Right renal pelvis (tissue), 4 donors: ENCODE results near the gene KBTBD12. TPM values are rescaled to one million over a fixed set of nuclear protein-coding genes. Genes with fewer than 3 reads are reported as not detected.

ENCODE experiments used
- DNase-seq, 4 donors: peaks; one replicate each; pipeline ENCODE4 v3.0.0-alpha.2; 2013; ENCODE audit warnings: low read depth in 4 of 4, low spot score in 3 of 4, missing footprints in 1 of 4
- polyA plus RNA-seq, 4 donors: library from polyadenylated mRNA; unstranded; fragments of 120-200 nt; gene quantifications; one replicate each; pipeline ENCODE4 v1.2.1, GENCODE V29; 2013; ENCODE audit not compliant: insufficient read length in 4 of 4

Gene KBTBD12
- polyA plus RNA-seq, 4 donors: 1.1 to 1.6 (median 1.2) TPM

DNA sequence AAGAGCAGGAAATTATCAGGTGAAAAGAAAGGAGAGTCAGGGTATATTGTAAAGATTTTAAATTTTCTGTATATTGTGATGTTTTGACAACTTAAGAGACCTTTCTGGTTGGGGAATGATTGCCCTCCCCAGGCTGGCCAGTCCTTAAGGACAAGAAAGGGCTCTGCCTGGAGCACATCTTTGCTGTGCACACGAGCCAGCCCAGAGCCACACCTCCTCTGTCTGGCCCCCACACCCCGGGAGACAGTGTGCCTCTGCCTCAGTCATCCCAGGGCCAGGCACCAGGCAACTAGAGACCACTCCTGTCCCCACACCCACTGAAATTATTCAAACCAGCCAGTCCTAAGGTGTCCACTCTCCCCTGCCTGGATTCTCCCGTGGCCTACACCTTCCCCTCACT, 67.1 kb downstream of the KBTBD12 start:
- no peak for DNase-seq

DNA sequence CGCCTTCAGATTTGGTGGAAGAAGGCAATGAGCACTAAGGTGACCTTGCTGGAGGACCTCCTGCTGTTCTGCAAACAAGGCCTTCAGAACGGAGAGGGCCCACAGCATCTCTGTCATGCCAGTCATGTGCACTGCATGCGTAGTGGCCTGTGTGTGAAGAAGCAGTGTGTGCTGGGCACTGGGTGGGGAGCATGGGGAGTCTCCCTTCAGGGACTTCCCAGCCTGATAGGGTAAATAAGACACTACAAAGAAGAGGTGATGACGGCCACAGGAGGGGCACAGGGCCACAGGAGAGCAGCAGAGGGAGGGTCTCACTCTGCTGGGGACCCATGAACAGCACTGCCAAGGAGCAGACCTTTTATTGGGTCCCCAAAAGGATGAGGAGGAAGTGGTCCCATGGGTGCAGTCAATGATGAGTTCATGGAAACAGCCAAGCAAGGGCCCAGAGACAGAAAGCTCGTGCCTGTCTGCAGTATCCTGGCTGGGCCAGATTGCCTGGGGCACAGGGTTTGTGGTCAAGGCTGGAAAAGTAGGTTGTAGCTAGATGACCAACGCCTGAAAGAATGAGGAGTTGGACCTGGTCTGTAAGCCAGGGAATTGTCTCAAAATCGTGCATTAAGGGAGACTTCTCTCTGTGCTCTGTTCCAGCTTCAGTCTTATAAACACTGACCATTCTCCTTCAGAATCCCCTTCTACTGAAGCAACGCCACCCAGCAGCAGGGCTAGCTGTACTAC, 69.4 kb downstream of the KBTBD12 start:
- DNase-seq: no peak

DNA sequence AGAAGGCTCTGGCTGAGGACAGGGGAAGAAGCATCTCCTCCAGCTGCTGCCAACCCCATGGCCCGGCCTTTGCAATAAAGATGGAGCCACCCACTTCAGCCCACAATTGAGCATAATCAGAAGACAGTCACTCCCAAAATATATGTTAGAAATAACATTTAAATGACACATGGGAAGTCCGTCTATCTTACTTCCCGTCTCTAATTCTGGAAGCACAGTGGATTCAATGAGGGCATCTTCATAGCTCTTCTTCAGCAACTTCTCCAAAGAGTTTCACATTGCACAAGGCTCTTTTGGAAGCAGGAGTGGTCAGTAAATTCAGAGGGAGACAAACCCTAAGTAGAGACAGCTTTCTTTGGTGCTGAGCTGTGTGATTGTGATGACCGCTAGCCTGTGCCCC, 70.2 kb downstream of the KBTBD12 start:
- DNase-seq: no peak

DNA sequence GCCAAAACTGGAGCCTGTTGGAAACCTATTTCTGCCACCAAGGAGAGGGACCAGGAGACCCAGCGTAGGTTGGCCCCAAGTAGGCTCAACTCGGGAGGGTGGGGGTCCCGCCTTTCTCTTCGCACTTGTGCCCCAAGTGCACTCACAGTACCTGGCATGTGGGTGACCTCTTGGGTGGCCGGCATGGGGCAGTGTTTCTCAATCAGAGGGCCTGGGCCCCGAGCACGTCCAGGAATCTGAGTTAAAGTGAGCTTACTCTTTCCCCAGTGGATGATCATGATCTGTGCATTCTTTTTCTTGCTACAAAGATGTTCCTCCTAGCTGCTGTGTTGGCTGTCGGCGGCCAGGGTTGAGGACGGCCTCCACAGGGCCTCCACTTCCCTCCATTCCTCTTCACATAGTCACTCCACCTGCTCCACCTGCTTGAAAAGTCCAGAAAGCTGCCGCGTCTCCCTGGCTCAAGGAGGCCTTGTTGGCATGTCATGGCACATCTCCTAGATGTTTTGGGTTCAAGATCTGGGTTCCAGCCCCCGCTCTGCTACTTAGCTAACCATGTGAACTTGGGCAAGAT, 70.7 kb downstream of the KBTBD12 start:
- no peak for DNase-seq

DNA sequence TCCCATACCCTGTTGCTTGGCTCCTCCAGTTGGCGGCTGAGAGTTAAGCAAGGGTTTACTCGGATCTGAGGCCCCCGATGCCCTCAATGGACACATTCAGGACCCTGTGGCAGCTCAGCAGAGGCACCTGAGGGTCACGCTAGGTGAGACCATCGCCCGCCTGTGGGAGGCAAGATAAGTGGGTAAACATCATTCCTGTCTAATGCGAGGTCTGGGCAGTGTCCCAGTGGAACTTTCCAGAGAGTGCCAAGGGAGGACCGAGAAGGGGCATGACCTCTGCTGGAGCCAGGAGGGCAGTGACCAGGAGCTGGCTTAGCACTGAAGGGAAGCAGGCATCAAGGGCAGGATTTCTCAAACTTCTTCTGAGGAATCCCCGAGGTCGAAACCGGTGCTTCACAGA, 71.8 kb downstream of the KBTBD12 start:
- DNase-seq: no peak

GRCh38 chr3:127987309-127987995, 72.4 kb downstream of the KBTBD12 start:
- DNase-seq: no peak

DNA sequence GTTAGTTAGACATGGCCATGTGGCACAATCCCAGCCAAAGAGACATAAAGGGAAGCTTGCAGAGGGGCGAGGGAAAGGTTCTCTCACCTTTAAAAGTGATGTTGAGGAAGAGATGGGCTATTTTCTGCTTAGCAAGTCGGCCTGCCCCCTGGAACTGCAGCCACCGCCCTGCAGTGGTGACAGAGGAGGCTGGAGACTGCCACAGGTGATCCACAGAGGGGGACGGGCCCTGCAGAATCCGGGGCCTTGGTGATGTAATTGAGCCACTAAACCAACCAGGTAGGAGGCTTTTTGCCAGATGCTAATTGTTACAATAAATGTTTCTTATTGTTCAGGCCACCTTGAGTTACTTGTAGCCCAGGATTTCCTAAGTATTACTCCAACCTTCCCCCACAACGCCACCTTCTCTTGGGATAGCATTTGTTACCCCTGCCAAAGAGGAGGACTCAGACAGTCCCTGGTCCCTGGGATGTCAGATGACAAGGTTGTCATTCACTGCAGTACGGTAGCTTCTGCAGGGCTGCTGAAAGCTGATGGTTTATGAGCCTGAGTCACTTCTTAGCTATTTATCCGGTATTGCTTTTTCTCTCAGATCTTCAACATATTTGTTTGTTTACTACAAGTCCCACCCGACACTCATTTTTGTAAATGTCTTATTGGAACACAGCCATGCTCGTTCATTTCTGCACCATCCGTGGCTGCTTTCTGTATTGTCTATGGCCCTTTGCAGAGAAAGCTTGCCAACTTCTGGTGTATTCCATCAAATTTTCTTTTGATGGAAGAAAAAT, 73.9 kb downstream of the KBTBD12 start:
- DNase-seq: no peak

DNA sequence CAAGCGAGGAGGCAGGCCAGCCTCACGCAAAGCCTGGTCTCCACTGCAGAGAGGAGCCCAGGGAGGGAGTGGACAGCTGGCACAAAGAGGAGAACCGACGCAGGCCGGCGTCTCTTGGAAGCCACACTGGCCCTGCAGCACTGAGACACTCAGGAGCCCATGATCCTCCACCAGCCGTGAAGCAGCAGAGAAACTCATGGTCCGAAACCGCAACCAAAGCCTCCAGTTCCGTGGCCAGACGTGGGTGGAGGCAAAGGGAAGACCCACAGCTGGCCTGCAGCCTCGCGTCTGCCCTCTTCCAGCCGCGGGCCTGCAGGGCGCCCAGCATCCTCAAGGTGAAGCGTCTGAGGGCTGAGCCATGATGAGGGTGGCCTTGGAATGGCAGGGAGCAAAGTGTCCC, 75.0 kb downstream of the KBTBD12 start:
- DNase-seq: no peak

GRCh38 chr3:127990461-127990860, 75.4 kb downstream of the KBTBD12 start:
- no peak for DNase-seq

- no peak for DNase-seq
These were observed 76.2 kb downstream of the KBTBD12 start for GRCh38 chr3:127991251-127991650.

- DNase-seq: no peak
These were observed 76.6 kb downstream of the KBTBD12 start for GRCh38 chr3:127991681-127992080.

DNA sequence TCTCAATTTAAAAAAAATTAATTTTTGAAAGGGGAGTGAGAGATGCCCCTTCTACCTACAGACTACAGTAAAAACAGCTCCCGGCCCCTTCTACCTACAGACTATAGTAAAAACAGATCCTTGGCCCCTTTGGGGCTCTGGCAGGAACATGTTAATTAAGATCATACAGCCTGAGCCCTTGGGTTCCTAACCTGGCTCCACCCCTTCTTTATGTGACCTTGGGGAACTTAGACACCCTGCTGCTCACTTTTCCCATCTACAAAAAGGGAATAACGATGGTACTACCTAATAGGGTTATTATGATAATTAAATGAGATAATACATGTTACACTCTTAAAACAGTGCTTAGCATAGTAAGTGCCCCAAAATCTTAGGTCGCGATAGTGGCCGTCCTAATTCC, 77.1 kb downstream of the KBTBD12 start:
- DNase-seq: no peak

- DNase-seq: no peak
These were observed 79.0 kb downstream of the KBTBD12 start for GRCh38 chr3:127994011-127994410.

- no peak for DNase-seq
These were observed 82.0 kb downstream of the KBTBD12 start for GRCh38 chr3:127997016-127997415.

DNA sequence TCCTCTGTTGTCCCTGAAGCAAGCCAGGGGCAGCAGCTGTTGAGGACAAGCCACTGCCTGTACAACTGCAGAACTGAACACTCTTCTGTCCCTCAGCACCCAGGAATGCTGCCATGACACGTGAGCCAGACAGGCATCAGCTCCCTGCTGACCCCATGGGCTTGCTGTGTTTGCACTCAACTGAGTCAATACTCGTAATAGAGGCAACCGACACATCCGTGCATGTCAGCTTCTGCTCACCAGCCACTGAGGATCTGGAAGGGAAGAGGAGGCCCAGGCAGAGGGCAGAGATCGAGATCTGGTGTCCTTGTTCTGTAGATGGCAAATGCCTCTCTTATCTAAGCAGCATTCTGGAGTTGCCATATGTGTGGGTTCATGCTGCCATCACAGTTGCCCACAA, 82.9 kb downstream of the KBTBD12 start:
- no peak for DNase-seq

DNA sequence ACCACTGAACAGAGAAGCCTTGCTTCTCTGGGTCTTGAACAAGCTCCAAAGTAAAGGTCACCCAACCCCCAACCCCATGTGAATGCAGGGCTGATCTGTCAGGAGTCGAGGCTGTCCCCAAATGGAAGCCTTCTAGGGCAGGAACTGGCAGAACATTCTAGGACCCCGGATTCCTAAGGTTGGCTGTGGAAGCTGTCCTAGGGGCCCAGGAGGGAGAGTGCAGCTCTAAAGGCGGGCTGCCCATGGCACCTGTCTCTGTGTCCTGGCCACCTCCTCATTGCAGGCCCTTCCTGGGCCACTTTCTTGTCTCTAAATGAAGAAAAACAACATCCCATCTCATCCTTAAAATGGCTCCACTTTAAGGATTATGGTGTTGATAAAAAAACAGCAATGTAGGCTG, 83.6 kb downstream of the KBTBD12 start:
- no peak for DNase-seq

DNA sequence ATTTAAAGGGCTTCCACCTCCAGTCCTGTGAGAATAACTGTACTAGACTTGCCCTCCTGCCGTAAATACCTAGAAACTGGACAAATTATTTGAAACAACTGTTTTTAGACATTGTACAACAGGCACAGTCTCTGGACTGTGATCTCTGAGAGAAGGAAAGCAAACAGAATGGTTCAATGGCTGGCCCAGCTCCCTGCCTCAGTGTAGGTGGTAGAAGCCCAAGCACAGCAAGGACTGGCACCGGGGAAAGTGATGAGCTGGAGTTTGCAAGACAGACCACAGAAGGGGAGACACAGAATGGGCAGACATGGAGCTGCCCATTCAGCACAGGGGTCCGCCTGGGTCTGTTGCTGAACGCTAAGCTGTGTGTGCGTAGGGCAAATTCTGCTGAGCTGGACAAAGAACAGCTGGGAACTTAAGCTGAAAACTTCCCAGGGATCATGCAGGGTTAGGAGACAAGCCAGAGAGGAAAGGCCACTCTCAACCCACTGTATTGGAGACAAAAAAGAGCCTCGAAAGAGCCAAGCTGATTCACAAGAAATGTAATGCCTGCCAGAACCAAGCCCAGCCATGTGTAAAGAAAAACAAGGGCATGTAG, 84.6 kb downstream of the KBTBD12 start:
- DNase-seq: no peak

DNA sequence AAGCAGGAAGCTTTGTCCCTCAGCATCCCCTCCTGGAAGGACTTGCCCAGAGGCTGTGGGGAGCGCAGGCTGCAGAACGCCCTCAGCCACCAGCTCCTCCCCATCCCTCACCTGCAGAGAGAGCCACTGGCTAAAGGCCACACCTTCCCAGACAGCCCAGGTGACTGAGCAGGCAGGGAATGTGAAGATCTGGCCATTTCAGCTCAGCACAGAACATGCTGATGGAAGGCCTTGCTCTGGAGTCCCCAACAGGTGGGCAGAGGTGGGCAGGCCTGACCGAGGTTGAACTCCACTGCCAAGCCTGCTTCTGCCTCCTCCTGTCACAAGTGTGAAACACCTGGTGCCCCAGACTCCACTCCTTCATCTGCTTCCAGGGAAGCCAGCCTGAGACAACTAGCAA, 86.5 kb downstream of the KBTBD12 start:
- DNase-seq: no peak

DNA sequence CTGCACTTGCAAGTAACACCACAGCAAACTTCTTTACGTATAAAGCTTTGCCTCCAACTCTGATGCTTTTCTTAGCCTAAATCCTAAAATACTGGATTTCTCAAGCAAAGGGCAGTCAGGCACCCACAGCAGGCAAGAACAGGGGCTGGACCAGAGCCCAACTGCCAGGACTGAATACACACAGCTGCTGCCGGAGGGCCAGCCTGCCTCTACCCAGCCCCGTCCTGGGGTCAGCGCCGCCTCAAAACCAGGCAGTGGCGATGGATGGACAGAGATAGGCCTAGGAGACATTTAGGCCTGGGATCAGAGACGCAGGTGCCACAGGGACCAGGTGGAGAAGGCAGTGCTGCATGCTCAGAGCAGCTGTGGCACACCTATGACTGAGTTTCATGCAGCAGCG, 89.6 kb downstream of the KBTBD12 start:
- no peak for DNase-seq

DNA sequence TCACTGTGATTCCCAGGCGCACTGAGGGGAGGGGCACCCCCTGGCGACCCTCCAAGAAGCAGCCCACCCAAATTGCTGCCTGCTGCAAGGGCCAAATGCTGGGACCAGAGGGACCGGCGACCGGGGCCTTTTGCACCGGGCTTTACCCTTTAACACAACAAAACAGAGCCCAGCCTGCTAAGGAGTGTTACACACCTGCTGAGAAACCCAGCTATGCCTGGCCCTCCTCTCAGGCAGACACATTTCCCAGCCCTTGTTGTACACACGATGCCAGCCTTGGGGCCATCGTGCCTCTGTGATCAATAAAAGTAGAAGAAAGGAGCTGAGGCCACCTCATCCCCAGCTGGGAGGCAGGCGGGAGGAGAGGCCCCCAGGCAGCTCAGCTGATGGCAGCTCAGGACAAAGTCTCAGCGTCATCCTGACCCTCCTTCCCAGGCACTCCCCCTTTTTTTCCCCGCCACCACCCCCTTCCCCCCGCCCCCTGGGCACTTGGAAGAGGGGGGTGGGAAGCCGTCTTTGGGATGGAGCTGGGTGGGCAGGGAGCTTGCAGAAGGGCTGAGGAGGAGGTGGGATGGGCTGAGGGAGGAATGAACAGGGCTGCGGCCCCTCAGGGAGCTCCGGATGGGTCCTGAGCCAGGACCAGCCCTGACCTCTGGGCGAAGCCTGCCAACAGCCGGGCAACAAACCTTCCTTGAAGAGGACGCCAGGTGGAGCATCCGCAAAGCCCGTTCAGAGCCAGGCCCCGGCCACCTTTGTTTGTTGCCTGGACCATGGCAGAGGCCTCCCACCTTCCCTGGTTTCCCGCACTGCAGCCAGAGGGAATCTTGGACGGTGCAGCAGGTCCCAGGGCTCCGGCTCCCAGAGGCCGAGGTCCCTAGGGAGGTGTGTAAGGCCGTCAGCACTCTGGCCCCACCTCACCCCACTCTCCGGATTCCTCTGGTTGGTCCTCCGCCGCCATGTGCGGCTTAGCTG, 91.3 kb downstream of the KBTBD12 start:
- DNase-seq: no peak
